OCI-LY1 (cell line): ENCODE measurements around the gene CDK17.
"Not testable (repeated sequence)": the region's sequence is repeated elsewhere in the genome, so short reads cannot be mapped to it uniquely, and the experiment has no call there.

Experiments
- H2AFZ ChIP-seq: fragments of 200-600 bp; sonication (generic), shearing (Covaris generic); 2 replicates; pipeline ENCODE4 v1.6.0; 2014; ENCODE audit warnings: antibody characterized with exemption, mild to moderate bottlenecking, low read length
- H3F3A ChIP-seq: fragments of 200-600 bp; sonication (generic), shearing (Covaris generic); 2 replicates; pipeline ENCODE4 v1.6.0; 2014; ENCODE audit warnings: mild to moderate bottlenecking, antibody characterized with exemption, low read length, moderate library complexity; ENCODE audit not compliant: insufficient read depth
- H3K27ac ChIP-seq: fragments of 200-600 bp; sonication (generic); 2 replicates; pipeline ENCODE4 v1.5.1; 2014; ENCODE audit warnings: low read length, mixed run types, mild to moderate bottlenecking, low read depth; ENCODE audit not compliant: poor library complexity, severe bottlenecking
- H3K27me3 ChIP-seq: fragments of 200-600 bp; sonication (generic); 2 replicates; pipeline ENCODE4 v1.6.0; 2014; ENCODE audit warnings: antibody characterized with exemption, mild to moderate bottlenecking, low read length, moderate library complexity; ENCODE audit not compliant: insufficient read depth
- H3K36me3 ChIP-seq: fragments of 200-600 bp; sonication (generic); 2 replicates; pipeline ENCODE4 v1.6.1; 2014; ENCODE audit warnings: mild to moderate bottlenecking, antibody characterized with exemption, low read length, moderate library complexity, mixed read lengths; ENCODE audit not compliant: insufficient read depth
- H3K4me1 ChIP-seq: fragments of 200-600 bp; sonication (generic); 2 replicates; pipeline ENCODE4 v1.5.1; 2014; ENCODE audit warnings: mild to moderate bottlenecking, low read length, moderate library complexity; ENCODE audit not compliant: insufficient read depth, severe bottlenecking
- H3K4me2 ChIP-seq: fragments of 200-600 bp; sonication (generic), shearing (Covaris generic); 2 replicates; pipeline ENCODE4 v1.6.1; 2014; ENCODE audit warnings: low read length
- H3K4me3 ChIP-seq: fragments of 200-600 bp; sonication (generic); 2 replicates; pipeline ENCODE4 v1.5.1; 2014; ENCODE audit warnings: low read length, low read depth, mild to moderate bottlenecking, mixed read lengths; ENCODE audit not compliant: poor library complexity, severe bottlenecking
- H3K79me2 ChIP-seq: fragments of 200-600 bp; shearing (Covaris generic); 2 replicates; pipeline ENCODE4 v1.6.1; 2016; ENCODE audit warnings: mixed run types, low read length, mixed read lengths; ENCODE audit not compliant: insufficient read depth
- H3K9ac ChIP-seq: fragments of 200-600 bp; sonication (generic), shearing (Covaris generic); 2 replicates; pipeline ENCODE4 v1.6.1; 2014; ENCODE audit warnings: mild to moderate bottlenecking, low read length, mixed read lengths
- H3K9me2 ChIP-seq: fragments of 200-600 bp; sonication (generic), shearing (Covaris generic); 2 replicates; pipeline ENCODE4 v1.6.1; 2014; ENCODE audit warnings: low read depth, mild to moderate bottlenecking, low read length, mixed read lengths
- H3K9me3 ChIP-seq: fragments of 200-600 bp; shearing (Covaris generic); 2 replicates; pipeline ENCODE4 v1.6.1; 2014; ENCODE audit warnings: low read length, mixed read lengths
- H4K20me1 ChIP-seq: fragments of 200-600 bp; sonication (generic), shearing (Covaris generic); 2 replicates; pipeline ENCODE4 v1.6.0; 2016; ENCODE audit warnings: mild to moderate bottlenecking, low read length; ENCODE audit not compliant: insufficient read depth
- EZH2 ChIP-seq: fragments of 200-600 bp; sonication (generic), shearing (Covaris generic); IDR thresholded peaks from 2 replicates; pipeline ENCODE4 v1.8.0; 2017; ENCODE audit warnings: borderline replicate concordance, mixed run types, mild to moderate bottlenecking, antibody characterized with exemption, low read length, moderate library complexity, mixed read lengths
- TF ChIP-seq, protein P1 (sequence below): fragments of 200-600 bp; sonication (generic), shearing (Covaris generic); IDR thresholded peaks from 2 replicates; pipeline ENCODE4 v1.5.1; 2017; ENCODE audit warnings: mild to moderate bottlenecking, antibody characterized with exemption, low read length, moderate library complexity, mixed read lengths

The CDK17 gene

DNA sequence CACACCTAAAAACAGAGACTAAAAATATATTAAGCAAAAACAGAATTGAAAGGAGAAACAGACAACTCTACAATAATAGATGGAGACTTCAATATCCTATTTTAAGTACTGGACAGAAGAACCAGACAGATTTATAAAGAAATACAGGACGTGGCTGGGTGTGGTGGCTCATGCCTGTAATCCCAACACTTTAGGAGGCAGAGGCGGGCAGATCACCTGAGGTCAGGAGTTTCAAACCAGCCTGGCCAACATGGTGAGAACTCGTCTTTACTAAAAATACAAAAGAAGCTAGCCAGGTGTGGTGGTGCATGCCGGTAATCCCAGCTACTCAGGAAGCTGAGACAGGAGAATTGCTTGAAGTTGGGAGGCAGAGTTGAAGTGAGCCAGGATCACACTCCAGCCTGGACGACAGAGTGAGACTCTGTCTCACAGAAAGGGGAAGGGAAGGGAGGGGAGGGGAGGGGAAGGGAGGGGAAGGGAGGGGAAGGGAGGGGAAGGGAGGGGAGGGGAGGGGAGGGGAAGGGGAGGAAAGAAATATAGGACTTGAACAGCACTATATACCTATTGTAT lies 53.0 kb downstream of the CDK17 start:
- Histone ChIP-seq H3K9ac (no peak overlapping the region), H4K20me1 (no peaks in the 10 kb centered on the region), H3K27ac (no peak overlapping the region), H3K27me3 (no peaks in the 10 kb centered on the region), H3K36me3 (peaks cover 33% of the 10 kb centered on the region), H3F3A (no peaks in the 10 kb centered on the region), H3K79me2 (peaks cover 83% of the 10 kb centered on the region), H3K4me3 (no peak overlapping the region), H3K9me3 (peaks cover 22% of the 10 kb centered on the region; the same call in 1 of the 2 replicates), H2AFZ (no peak overlapping the region), H3K4me2 (no peak overlapping the region), H3K4me1 (peaks cover 5% of the 10 kb centered on the region), H3K9me2 (no peaks in the 10 kb centered on the region)
- no peak for TF ChIP-seq EZH2
- TF ChIP-seq, protein P1, sequence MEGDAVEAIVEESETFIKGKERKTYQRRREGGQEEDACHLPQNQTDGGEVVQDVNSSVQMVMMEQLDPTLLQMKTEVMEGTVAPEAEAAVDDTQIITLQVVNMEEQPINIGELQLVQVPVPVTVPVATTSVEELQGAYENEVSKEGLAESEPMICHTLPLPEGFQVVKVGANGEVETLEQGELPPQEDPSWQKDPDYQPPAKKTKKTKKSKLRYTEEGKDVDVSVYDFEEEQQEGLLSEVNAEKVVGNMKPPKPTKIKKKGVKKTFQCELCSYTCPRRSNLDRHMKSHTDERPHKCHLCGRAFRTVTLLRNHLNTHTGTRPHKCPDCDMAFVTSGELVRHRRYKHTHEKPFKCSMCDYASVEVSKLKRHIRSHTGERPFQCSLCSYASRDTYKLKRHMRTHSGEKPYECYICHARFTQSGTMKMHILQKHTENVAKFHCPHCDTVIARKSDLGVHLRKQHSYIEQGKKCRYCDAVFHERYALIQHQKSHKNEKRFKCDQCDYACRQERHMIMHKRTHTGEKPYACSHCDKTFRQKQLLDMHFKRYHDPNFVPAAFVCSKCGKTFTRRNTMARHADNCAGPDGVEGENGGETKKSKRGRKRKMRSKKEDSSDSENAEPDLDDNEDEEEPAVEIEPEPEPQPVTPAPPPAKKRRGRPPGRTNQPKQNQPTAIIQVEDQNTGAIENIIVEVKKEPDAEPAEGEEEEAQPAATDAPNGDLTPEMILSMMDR = no peak

DNA sequence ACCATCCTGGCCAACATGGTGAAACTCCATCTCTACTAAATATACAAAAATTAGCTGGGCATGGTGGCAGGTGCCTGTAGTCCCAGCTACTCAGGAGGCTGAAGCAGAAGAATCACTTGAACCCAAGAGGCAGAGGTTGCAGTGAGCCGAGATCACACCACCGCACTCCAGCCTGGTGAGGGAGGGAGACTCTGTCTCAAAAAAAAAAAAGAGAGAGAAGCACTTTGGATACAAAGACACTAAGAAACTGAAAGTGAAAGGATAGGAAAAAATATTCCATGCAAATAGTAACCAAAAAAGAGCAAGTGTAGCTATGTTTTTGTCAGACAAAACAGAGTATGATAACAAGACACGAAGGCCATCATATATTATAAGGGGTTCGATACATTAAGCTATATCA lies 53.5 kb downstream of the CDK17 start:
- H3K4me1 ChIP-seq, H3F3A ChIP-seq, H3K9ac ChIP-seq, H3K27ac ChIP-seq, H3K27me3 ChIP-seq, H4K20me1 ChIP-seq, H2AFZ ChIP-seq, H3K9me2 ChIP-seq, H3K4me2 ChIP-seq, H3K4me3 ChIP-seq: not testable (repeated sequence)
- Histone ChIP-seq H3K9me3 (peaks cover 22% of the 10 kb centered on the region; the same call in 1 of the 2 replicates), H3K36me3 (peaks cover 33% of the 10 kb centered on the region), H3K79me2 (peaks cover 83% of the 10 kb centered on the region)

DNA sequence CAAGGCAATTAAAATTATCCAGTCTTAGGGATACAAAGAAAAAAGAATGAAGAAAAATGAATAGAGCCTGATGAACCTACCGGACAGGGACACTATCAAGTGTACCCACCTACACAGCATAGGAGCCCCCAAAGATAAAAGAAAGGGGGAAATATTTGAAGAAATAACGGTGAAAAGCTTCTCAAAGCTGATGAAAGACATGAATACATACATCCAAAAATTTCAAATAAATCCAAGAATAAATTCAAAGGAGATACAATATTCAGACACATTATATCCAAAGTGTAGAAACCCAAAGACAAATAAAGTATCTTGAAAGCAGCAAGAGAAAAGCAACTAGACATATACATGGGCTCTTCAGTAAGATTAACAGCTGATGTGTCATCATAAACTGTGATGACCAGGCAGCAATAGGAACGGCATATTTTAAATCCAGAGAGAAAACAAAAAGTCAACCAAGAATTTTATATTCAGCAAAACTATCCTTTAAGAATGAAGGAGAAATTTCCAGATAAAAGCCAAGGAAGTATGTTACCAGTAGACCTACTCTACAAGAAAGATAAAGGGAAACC lies 56.0 kb downstream of the CDK17 start:
- TF ChIP-seq, protein P1 = no peak
- TF ChIP-seq EZH2 = no peak
- Histone ChIP-seq H3K36me3 (peaks cover 33% of the 10 kb centered on the region), H3K27ac (no peak overlapping the region), H3K9me2 (no peaks in the 10 kb centered on the region), H2AFZ (no peak overlapping the region), H3K4me1 (no peaks in the 10 kb centered on the region), H3K79me2 (peaks cover 78% of the 10 kb centered on the region), H4K20me1 (no peaks in the 10 kb centered on the region), H3K9ac (no peak overlapping the region), H3K27me3 (no peaks in the 10 kb centered on the region), H3K4me3 (no peak overlapping the region), H3K9me3 (peaks cover 14% of the 10 kb centered on the region; the same call in 1 of the 2 replicates), H3K4me2 (no peak overlapping the region), H3F3A (no peaks in the 10 kb centered on the region)

DNA sequence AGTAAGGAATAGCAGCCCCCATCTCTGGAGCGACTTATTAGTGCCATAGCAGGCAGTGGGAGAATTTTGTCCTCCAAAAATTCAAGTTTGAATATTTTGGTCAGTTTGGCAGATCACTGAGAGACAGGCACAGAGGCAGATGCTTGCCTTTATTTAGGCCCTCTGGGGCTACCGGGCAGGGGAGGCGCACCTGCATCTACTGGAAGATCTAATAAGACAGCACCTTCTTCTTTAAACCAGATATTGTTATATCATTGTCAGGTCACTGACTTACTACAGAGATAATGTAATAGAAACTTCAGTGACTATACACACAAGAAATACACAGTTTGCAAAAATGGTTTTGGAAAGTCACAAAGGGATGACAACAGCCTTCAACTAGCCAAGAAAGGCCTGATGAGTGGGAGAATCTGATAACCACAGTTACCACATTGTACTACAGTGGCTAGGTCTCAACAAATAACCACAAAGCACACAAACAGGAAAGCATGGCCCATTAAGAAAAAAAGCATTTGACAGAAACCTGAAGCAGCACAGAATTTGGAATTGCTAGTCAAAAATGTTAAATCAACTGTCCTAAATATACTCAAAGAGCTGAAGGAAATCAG lies 56.8 kb downstream of the CDK17 start:
- Histone ChIP-seq H3K9ac (no peak overlapping the region), H3K36me3 (peaks cover 33% of the 10 kb centered on the region), H2AFZ (no peak overlapping the region), H3F3A (no peaks in the 10 kb centered on the region), H3K27ac (no peak overlapping the region), H3K4me2 (no peak overlapping the region), H3K79me2 (peaks cover 70% of the 10 kb centered on the region), H3K4me3 (no peak overlapping the region), H3K4me1 (no peaks in the 10 kb centered on the region), H4K20me1 (no peaks in the 10 kb centered on the region), H3K9me3 (peaks cover 14% of the 10 kb centered on the region; the same call in 1 of the 2 replicates), H3K9me2 (no peaks in the 10 kb centered on the region), H3K27me3 (no peaks in the 10 kb centered on the region)
- TF ChIP-seq, protein P1 = no peak
- no peak for TF ChIP-seq EZH2

DNA sequence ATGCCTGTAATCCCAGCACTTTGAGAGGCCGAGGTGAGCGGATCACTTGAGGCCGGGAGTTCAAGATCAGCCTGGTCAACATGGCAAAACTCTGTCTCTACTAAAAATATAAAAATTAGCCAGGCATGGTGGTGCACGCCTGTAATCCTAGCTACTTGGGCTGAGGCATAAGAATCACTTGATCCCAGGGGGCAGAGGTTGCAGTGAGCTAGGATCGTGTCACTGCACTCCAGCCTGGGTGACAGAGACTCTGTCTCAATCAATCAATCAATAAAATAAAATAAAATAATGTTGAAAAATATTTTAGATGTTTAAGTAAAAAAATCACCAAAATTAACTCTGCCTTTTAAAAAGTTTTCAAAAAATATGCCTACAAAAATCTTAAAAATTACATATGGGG lies 60.6 kb downstream of the CDK17 start:
- not testable (repeated sequence) for H3K27ac ChIP-seq, H3K4me3 ChIP-seq, H4K20me1 ChIP-seq, H2AFZ ChIP-seq, H3K4me2 ChIP-seq, H3K9me2 ChIP-seq, H3K27me3 ChIP-seq, H3K4me1 ChIP-seq, H3F3A ChIP-seq, H3K9ac ChIP-seq
- Histone ChIP-seq H3K79me2 (peaks cover 60% of the 10 kb centered on the region), H3K9me3 (peaks cover 23% of the 10 kb centered on the region), H3K36me3 (peaks cover 32% of the 10 kb centered on the region)
